HEK293 (cell line): ENCODE data around the gene PLEKHG5.
"Not testable (repeated sequence)": the region's sequence is repeated elsewhere in the genome, so short reads cannot be mapped to it uniquely, and the experiment has no call there.

ENCODE experiments used
- KLF9 ChIP-seq: fragments of 450-650 bp; formaldehyde crosslinking; IDR thresholded peaks from 2 replicates; pipeline ENCODE4 v1.5.1; 2016; ENCODE audit warnings: missing biosample characterization, missing genetic modification characterization, low read depth
- PRDM1 ChIP-seq: fragments of 450-650 bp; formaldehyde crosslinking; IDR thresholded peaks from 2 replicates; pipeline ENCODE4; 2016; ENCODE audit warnings: missing biosample characterization, missing genetic modification characterization
- ZNF19 ChIP-seq: fragments of 450-650 bp; formaldehyde crosslinking; IDR thresholded peaks from 2 replicates; pipeline ENCODE4; 2016; ENCODE audit warnings: missing biosample characterization, missing genetic modification characterization, low read depth
- ZNF274 ChIP-seq, 2 experiments: fragments of 200-500 bp in 1 of 2; fragments of 450-650 bp in 1 of 2; sonication (Bioruptor generic) in 1 of 2; formaldehyde crosslinking in 1 of 2; IDR thresholded peaks; 2 replicates each; pipeline versions ENCODE4 v1.5.1 to v1.6.1; 2014 to 2016; ENCODE audit warnings: borderline replicate concordance in 1 of 2, inconsistent platforms in 1 of 2, low read length in 1 of 2, missing biosample characterization in 1 of 2, missing genetic modification characterization in 1 of 2
- ZNF292 ChIP-seq: fragments of 450-650 bp; formaldehyde crosslinking; IDR thresholded peaks from 2 replicates; pipeline ENCODE4 v1.5.1; 2016; ENCODE audit warnings: low read depth, missing biosample characterization, missing genetic modification characterization, borderline replicate concordance
- ZNF302 ChIP-seq: fragments of 450-650 bp; formaldehyde crosslinking; IDR thresholded peaks from 2 replicates; pipeline ENCODE4 v1.5.1; 2016; ENCODE audit warnings: missing biosample characterization, missing genetic modification characterization, low read depth
- ZNF398 ChIP-seq: fragments of 450-650 bp; formaldehyde crosslinking; IDR thresholded peaks from 2 replicates; pipeline ENCODE4 v1.5.1; 2017; ENCODE audit warnings: missing biosample characterization, missing genetic modification characterization
- ZNF48 ChIP-seq: fragments of 450-650 bp; formaldehyde crosslinking; IDR thresholded peaks from 2 replicates; pipeline ENCODE4 v1.5.1; 2016; ENCODE audit warnings: missing biosample characterization, missing genetic modification characterization
- ZNF561 ChIP-seq: fragments of 450-650 bp; IDR thresholded peaks from 2 replicates; pipeline ENCODE4 v1.5.1; 2018; ENCODE audit warnings: missing biosample characterization, missing genetic modification characterization, borderline replicate concordance
- ZNF629 ChIP-seq: fragments of 450-650 bp; formaldehyde crosslinking; IDR thresholded peaks from 2 replicates; pipeline ENCODE4 v1.5.1; 2017; ENCODE audit warnings: missing biosample characterization, missing genetic modification characterization
- ZNF677 ChIP-seq: fragments of 450-650 bp; IDR thresholded peaks from 2 replicates; pipeline ENCODE4 v1.5.0; 2018; ENCODE audit warnings: missing biosample characterization, mild to moderate bottlenecking, missing genetic modification characterization, moderate library complexity
- TF ChIP-seq, protein P1 (sequence below): IDR thresholded peaks from 2 replicates; pipeline ENCODE4 v1.6.1; 2011; ENCODE audit warnings: mild to moderate bottlenecking, low read depth, low read length, borderline replicate concordance
- TF ChIP-seq, protein P2 (sequence below): fragments of 450-650 bp; formaldehyde crosslinking; IDR thresholded peaks from 2 replicates; pipeline ENCODE4 v1.5.1; 2016; ENCODE audit warnings: missing biosample characterization, missing genetic modification characterization

DNA sequence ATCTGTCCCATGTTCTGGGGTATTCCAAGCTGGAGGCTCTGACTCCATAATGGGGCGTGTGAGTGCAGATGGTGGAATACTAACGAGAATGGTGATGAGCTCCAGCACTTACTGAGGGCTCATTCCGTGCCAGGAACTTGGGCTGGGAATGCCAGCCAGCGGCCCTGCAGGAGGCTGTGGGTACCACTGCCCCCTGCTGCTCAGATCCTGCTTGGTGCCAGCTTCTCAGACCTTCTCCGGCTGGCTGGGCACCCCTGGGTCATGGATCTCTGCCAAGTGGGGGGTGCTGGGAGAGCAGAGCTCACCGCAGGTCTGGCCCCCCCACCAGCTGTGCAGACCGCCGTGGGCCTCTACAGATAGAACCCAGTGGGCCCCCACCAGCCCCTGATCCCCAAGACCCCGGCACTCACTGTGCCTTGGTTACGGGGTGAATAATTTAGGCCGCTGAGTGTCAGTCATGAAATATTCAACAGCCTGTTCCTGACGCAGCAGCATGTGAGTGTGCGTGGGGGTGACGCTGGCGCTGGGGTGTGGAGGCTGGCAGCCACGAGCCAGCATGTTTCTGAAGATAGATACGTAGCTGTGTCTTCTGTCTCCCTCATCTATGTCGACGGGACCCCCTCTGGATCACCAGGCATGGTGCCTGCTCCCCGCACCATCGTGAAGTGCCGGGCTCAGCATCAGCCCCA lies 54.3 kb downstream of the PLEKHG5 start:
- TF ChIP-seq ZNF398; ZNF677 (tag by site-specific recombination); ZNF629 (tag by site-specific recombination); KLF9 (tag by site-specific recombination); PRDM1 (tag by site-specific recombination); ZNF274 (IDR thresholded peaks at IDR 0.05; ENCODE audit: low read length); ZNF274 (tag by site-specific recombination; IDR thresholded peaks at IDR 0.05; ENCODE audit: borderline replicate concordance); ZNF48 (tag by site-specific recombination); ZNF302 (tag by site-specific recombination); ZNF561 (tag by site-specific recombination); ZNF292 (tag by site-specific recombination); ZNF19 (tag by site-specific recombination): not testable (repeated sequence)
- TF ChIP-seq, protein P1, sequence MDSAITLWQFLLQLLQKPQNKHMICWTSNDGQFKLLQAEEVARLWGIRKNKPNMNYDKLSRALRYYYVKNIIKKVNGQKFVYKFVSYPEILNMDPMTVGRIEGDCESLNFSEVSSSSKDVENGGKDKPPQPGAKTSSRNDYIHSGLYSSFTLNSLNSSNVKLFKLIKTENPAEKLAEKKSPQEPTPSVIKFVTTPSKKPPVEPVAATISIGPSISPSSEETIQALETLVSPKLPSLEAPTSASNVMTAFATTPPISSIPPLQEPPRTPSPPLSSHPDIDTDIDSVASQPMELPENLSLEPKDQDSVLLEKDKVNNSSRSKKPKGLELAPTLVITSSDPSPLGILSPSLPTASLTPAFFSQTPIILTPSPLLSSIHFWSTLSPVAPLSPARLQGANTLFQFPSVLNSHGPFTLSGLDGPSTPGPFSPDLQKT, result not testable (repeated sequence)
- TF ChIP-seq, protein P2, sequence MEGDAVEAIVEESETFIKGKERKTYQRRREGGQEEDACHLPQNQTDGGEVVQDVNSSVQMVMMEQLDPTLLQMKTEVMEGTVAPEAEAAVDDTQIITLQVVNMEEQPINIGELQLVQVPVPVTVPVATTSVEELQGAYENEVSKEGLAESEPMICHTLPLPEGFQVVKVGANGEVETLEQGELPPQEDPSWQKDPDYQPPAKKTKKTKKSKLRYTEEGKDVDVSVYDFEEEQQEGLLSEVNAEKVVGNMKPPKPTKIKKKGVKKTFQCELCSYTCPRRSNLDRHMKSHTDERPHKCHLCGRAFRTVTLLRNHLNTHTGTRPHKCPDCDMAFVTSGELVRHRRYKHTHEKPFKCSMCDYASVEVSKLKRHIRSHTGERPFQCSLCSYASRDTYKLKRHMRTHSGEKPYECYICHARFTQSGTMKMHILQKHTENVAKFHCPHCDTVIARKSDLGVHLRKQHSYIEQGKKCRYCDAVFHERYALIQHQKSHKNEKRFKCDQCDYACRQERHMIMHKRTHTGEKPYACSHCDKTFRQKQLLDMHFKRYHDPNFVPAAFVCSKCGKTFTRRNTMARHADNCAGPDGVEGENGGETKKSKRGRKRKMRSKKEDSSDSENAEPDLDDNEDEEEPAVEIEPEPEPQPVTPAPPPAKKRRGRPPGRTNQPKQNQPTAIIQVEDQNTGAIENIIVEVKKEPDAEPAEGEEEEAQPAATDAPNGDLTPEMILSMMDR, result peak; percentile 40; the same call in 1 of the 2 replicates
